ENCODE data around the gene PSENEN. TPM values are rescaled to one million over a fixed set of nuclear protein-coding genes. Genes with fewer than 3 reads are reported as not detected.

The PSENEN gene
- total RNA-seq, 4 donors from 2014 or later: 22.2 to 45.8 (median 38.3) TPM

DNA sequence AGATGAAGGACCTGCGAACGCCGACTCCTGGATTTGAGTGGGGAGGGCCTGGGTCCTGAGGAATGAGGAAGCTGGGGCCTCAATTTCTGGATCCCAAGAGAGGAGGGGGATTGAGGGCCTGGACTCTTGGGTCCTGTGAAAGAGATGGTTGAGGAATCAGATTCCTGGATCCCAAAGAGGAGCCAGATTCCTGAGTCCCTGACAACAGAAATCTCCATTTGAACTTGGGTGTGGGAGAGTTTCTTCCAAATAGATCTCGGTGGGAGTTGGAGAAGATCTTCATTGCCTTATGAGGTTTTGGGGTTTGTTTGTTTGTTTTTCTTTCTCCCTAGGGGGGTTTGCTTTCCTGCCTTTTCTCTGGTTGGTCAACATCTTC lies 624 bp downstream of the PSENEN start:
- H3K9me3 ChIP-seq: no peaks in the 10 kb centered on the region
- no peak for TF ChIP-seq CTCF (IDR thresholded peaks at IDR 0.05 in 4 of 5, conservative IDR thresholded peaks at IDR 0.05 in 1 of 5)
- no peak for TF ChIP-seq POLR2A (IDR thresholded peaks at IDR 0.05)
- H3K27ac ChIP-seq: peak overlapping the region; percentile 97 to 99 (median 99)
- peak overlapping the region; percentile 78 to 96 (median 86) for H3K4me3 ChIP-seq
- ATAC-seq (no peak), DNase-seq (no peak)
- H3K27me3 ChIP-seq: no peaks in the 10 kb centered on the region
- peaks cover 0 to 6% of the 10 kb centered on the region in 2 donors for H3K36me3 ChIP-seq
- intact Hi-C loops (cut with DNase I; ENCODE audit: low total_unique reads): loop anchor here (10.0 kb wide), 2 partner anchors 369 to 601 kb away; partner anchors contain the start of genes FXYD7, OVOL3, POLR2I and TBCB
- in situ Hi-C loops (cut with MboI; ENCODE audit: low sequenced_read_pairs in 4 of 4): no loop called here
- H3K4me1 ChIP-seq: peaks cover 24 to 40% of the 10 kb centered on the region in 2 donors

GRCh38 chr19:35746531-35746930 lies 1.1 kb downstream of the PSENEN start:
- TF ChIP-seq CTCF (IDR thresholded peaks at IDR 0.05 in 4 of 5, conservative IDR thresholded peaks at IDR 0.05 in 1 of 5) (no peak), POLR2A (IDR thresholded peaks at IDR 0.05) (no peak)
- Histone ChIP-seq H3K9me3 (no peaks in the 10 kb centered on the region), H3K27me3 (no peaks in the 10 kb centered on the region), H3K36me3 (peaks cover 0 to 9% of the 10 kb centered on the region in 2 donors), H3K4me1 (peaks cover 23 to 37% of the 10 kb centered on the region in 2 donors), H3K4me3 (peak overlapping the region in 2 of 4 donors; percentile 78 to 96), H3K27ac (peak overlapping the region; percentile 97 to 99 (median 99))
- DNase-seq: no peak
- no peak for ATAC-seq
- intact Hi-C loops (cut with DNase I; ENCODE audit: low total_unique reads): loop anchor here (10.0 kb wide), 2 partner anchors 368 to 602 kb away; partner anchors contain the start of genes FXYD7, OVOL3, POLR2I and TBCB
- in situ Hi-C loops (cut with MboI; ENCODE audit: low sequenced_read_pairs in 4 of 4): no loop called here

GRCh38 chr19:35748106-35749020 lies 2.9 kb downstream of the PSENEN start, which contains the start of gene LIN37:
TSS of gene LIN37 (plus strand) at chr19:35748576. CDS start at chr19:35748725, 149 bp downstream.
- TF ChIP-seq POLR2A (IDR thresholded peaks at IDR 0.05) (peak; percentile 95 to 96), CTCF (IDR thresholded peaks at IDR 0.05 in 4 of 5, conservative IDR thresholded peaks at IDR 0.05 in 1 of 5) (peak in 4 of 5 experiments; percentile 42 to 48 (median 44))
- ATAC-seq: peak; percentile 87 to 92
- no peaks in the 10 kb centered on the region for H3K9me3 ChIP-seq
- peaks cover 23 to 37% of the 10 kb centered on the region in 2 donors for H3K4me1 ChIP-seq
- no peaks in the 10 kb centered on the region for H3K27me3 ChIP-seq
- intact Hi-C loops (cut with DNase I; ENCODE audit: low total_unique reads) (loop anchor here (10.0 kb wide), 2 partner anchors 366 to 604 kb away; partner anchors contain the start of genes FXYD7, OVOL3, POLR2I and TBCB), in situ Hi-C loops (cut with MboI; ENCODE audit: low sequenced_read_pairs in 4 of 4) (no loop called here)
- H3K4me3 ChIP-seq: peak within 1 kb of the TSS; percentile 87 to 98 (median 92)
- peak within 1 kb of the TSS; percentile 89 to 94 (median 92) for H3K27ac ChIP-seq
- peak; percentile 99 to 100 for DNase-seq
- H3K36me3 ChIP-seq: peaks cover 0 to 22% of the 10 kb centered on the region in 2 donors

DNA sequence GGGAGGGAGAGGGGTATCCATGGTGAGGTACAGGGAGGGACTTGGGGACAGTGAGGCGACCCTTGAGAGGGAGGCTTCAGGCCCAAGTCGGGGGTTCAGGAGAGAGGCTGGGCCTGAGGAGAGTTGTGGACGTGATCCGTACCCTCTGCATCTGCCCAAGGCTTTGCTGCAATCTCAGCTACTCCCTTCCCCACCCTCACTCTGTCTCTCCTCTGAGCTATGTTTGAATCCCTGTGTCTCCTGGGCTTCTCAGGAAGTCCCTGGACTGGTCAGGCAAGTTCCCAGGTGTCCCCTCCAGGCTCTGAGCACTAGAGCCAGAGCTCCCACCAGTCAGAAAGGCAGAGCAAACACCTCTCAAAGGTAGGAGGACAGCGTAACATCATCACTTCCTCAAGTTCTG lies 4.7 kb downstream of the PSENEN start:
- no peak overlapping the region for H3K4me3 ChIP-seq
- ATAC-seq (no peak), DNase-seq (no peak)
- TF ChIP-seq POLR2A (IDR thresholded peaks at IDR 0.05) (no peak), CTCF (IDR thresholded peaks at IDR 0.05 in 4 of 5, conservative IDR thresholded peaks at IDR 0.05 in 1 of 5) (no peak)
- H3K36me3 ChIP-seq: peaks cover 0 to 16% of the 10 kb centered on the region in 2 donors
- H3K4me1 ChIP-seq: peaks cover 15 to 41% of the 10 kb centered on the region in 2 donors
- no peaks in the 10 kb centered on the region for H3K27me3 ChIP-seq
- peak overlapping the region in 3 of 4 donors; percentile 5 to 91 (median 18) for H3K27ac ChIP-seq
- no peaks in the 10 kb centered on the region for H3K9me3 ChIP-seq
- in situ Hi-C loops (cut with MboI; ENCODE audit: low sequenced_read_pairs in 4 of 4) (loop anchor here in 1 of 4 donors (25.0 kb wide), 1 partner anchor 387 kb away; the partner anchor contains the start of gene CAPNS1), intact Hi-C loops (cut with DNase I; ENCODE audit: low total_unique reads) (loop anchor here (10.0 kb wide), 1 partner anchor 465 kb away; the partner anchor contains the start of genes ZNF146 and ZNF565)

All from gastrocnemius medialis (tissue), 4 donors.